Panc1 (cell line): Measurements from ENCODE around the gene DIAPH2. TPM values are rescaled to one million over a fixed set of nuclear protein-coding genes. Genes with fewer than 3 reads are reported as not detected.

Experiments used
- ATAC-seq: fragments of 200-7000 bp; cut with Tn5 transposase; 2 replicates; pipeline ENCODE4 v1.9.1; 2020; ENCODE audit warnings: mild to moderate bottlenecking, moderate library complexity
- BruUV-seq: library from RNA; stranded (reverse); fragments of 400-500 nt; replicated peaks from 2 replicates; lab custom pipeline; 2021; lab: Mats Ljungman, UMichigan
- CTCF ChIA-PET: fragments of 300-600 bp; sonication (Branson Sonifier 250); formaldehyde crosslinking; loops from one replicate; lab custom pipeline; 2022; ENCODE audit warnings: antibody characterized with exemption; lab: Charles Lee
- POLR2A ChIA-PET: fragments of 300-600 bp; sonication (Branson Sonifier 250); formaldehyde crosslinking; loops from one replicate; lab custom pipeline; 2022; ENCODE audit warnings: antibody characterized with exemption; lab: Charles Lee
- DNase-seq: peaks from one replicate; pipeline ENCODE4 v3.0.0-alpha.2; 2010; ENCODE audit warnings: low read depth, low spot score
- H3K27ac ChIP-seq: 2 replicates; pipeline ENCODE4 v1.5.1; 2011; ENCODE audit warnings: mild to moderate bottlenecking, low read length, inconsistent platforms
- H3K27me3 ChIP-seq: fragments of 200-500 bp; sonication (Bioruptor generic); 2 replicates; pipeline ENCODE4 v1.6.0; 2014; ENCODE audit warnings: low read length, inconsistent platforms; ENCODE audit not compliant: control insufficient read depth, insufficient read depth
- H3K36me3 ChIP-seq: fragments of 200-500 bp; sonication (Bioruptor generic); 2 replicates; pipeline ENCODE4 v1.5.1; 2014; ENCODE audit warnings: inconsistent platforms, mild to moderate bottlenecking, low read length, moderate library complexity; ENCODE audit not compliant: control insufficient read depth, insufficient read depth
- H3K4me1 ChIP-seq: 2 replicates; pipeline ENCODE4 v1.5.1; 2011; ENCODE audit warnings: inconsistent platforms, mild to moderate bottlenecking, low read length, moderate library complexity; ENCODE audit not compliant: control insufficient read depth, insufficient read depth
- H3K4me3 ChIP-seq, 2 experiments: 2 replicates each; pipeline ENCODE4 v1.5.1; 2011 to 2012; ENCODE audit warnings: low read depth in 2 of 2, low read length in 2 of 2, mild to moderate bottlenecking in 2 of 2, inconsistent platforms in 1 of 2, moderate library complexity in 1 of 2
- H3K9me3 ChIP-seq: fragments of 200-500 bp; sonication (Bioruptor generic); 2 replicates; pipeline ENCODE4 v1.5.1; 2014; ENCODE audit warnings: low read depth, mild to moderate bottlenecking, inconsistent platforms, low read length, moderate library complexity; ENCODE audit not compliant: control insufficient read depth, insufficient read depth
- POLR2AphosphoS5 ChIP-seq: IDR thresholded peaks from 2 replicates; pipeline ENCODE4 v1.6.1; 2012; ENCODE audit warnings: mild to moderate bottlenecking, low read depth, low read length, moderate library complexity
- SIN3A ChIP-seq: IDR thresholded peaks from 2 replicates; pipeline ENCODE4 v1.6.1; 2012; ENCODE audit warnings: low read depth, mild to moderate bottlenecking, low read length, moderate library complexity, borderline replicate concordance; ENCODE audit not compliant: insufficient read depth
- TCF7L2 ChIP-seq: IDR thresholded peaks from 2 replicates; pipeline ENCODE4 v1.6.1; 2011; ENCODE audit warnings: mild to moderate bottlenecking, low read depth, low read length, inconsistent platforms
- in situ Hi-C: cut with HindIII; loops from 2 replicates; pipeline ENCODE4 v1.10.0; 2016; ENCODE audit warnings: low sequenced_read_pairs, low pct_unique_long_range_greater_than_20kb
- intact Hi-C: fragments of 100-400 bp; cut with micrococcal nuclease; formaldehyde crosslinking; loops from one replicate; pipeline ENCODE4 v1.10.0; 2022; ENCODE audit not compliant: unreplicated experiment
- total RNA-seq: library from RNA; stranded (reverse); gene quantifications from one replicate; pipeline ENCODE4 v1.2.1, GENCODE V29; 2021; ENCODE audit not compliant: unreplicated experiment
- TF ChIP-seq, protein P1 (sequence below), 2 experiments: IDR thresholded peaks; 2 replicates each; pipeline ENCODE4 v1.6.1; 2011 to 2012; ENCODE audit warnings: low read depth in 2 of 2, control low read depth in 1 of 2, low read length in 1 of 2, mild to moderate bottlenecking in 1 of 2, moderate library complexity in 1 of 2; ENCODE audit not compliant: insufficient read depth in 1 of 2
- TF ChIP-seq, protein P2 (sequence below): fragments of 450-650 bp; IDR thresholded peaks from 2 replicates; pipeline ENCODE4 v1.5.1; 2017; ENCODE audit warnings: mild to moderate bottlenecking

The DIAPH2 gene
- total RNA-seq, 1 experiment from 2014 or later, result 17.0 TPM

DNA sequence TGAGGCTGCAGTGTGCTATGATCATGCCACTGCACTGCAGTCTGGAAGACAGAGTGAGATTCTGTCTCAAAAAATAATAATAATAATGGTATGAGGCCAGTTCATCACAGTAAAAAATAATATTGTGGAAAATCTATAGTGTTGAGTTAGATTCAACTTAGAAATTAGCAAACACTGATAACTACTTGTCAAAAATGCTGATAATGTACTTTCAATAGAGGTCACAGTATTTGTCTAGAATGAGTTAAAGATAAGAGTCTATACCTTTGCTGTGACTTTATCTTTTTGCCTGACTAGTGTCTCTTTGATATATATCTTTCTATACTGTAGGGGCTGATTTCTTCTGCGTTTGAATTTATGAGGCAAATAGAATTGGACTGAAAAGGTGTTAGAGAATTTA is 629.7 kb downstream of the DIAPH2 start:
- Histone ChIP-seq H3K4me1 (no peaks in the 10 kb centered on the region), H3K9me3 (no peaks in the 10 kb centered on the region), H3K4me3 (no peak overlapping the region), H3K27me3 (no peaks in the 10 kb centered on the region), H3K27ac (no peak overlapping the region), H3K36me3 (no peaks in the 10 kb centered on the region)
- ATAC-seq, result no peak
- no TSS peak for BruUV-seq
- ChIA-PET CTCF (no interaction called here), POLR2A (no interaction called here)
- intact Hi-C loops (no loop called here), in situ Hi-C loops (no loop called here)
- DNase-seq, result no peak
- TF ChIP-seq, protein P1, sequence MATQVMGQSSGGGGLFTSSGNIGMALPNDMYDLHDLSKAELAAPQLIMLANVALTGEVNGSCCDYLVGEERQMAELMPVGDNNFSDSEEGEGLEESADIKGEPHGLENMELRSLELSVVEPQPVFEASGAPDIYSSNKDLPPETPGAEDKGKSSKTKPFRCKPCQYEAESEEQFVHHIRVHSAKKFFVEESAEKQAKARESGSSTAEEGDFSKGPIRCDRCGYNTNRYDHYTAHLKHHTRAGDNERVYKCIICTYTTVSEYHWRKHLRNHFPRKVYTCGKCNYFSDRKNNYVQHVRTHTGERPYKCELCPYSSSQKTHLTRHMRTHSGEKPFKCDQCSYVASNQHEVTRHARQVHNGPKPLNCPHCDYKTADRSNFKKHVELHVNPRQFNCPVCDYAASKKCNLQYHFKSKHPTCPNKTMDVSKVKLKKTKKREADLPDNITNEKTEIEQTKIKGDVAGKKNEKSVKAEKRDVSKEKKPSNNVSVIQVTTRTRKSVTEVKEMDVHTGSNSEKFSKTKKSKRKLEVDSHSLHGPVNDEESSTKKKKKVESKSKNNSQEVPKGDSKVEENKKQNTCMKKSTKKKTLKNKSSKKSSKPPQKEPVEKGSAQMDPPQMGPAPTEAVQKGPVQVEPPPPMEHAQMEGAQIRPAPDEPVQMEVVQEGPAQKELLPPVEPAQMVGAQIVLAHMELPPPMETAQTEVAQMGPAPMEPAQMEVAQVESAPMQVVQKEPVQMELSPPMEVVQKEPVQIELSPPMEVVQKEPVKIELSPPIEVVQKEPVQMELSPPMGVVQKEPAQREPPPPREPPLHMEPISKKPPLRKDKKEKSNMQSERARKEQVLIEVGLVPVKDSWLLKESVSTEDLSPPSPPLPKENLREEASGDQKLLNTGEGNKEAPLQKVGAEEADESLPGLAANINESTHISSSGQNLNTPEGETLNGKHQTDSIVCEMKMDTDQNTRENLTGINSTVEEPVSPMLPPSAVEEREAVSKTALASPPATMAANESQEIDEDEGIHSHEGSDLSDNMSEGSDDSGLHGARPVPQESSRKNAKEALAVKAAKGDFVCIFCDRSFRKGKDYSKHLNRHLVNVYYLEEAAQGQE (IDR thresholded peaks at IDR 0.05; ENCODE audit: insufficient read depth in 1 of 2, low read depth in 2 of 2, low read length in 1 of 2), result no peak
- TF ChIP-seq, protein P2, sequence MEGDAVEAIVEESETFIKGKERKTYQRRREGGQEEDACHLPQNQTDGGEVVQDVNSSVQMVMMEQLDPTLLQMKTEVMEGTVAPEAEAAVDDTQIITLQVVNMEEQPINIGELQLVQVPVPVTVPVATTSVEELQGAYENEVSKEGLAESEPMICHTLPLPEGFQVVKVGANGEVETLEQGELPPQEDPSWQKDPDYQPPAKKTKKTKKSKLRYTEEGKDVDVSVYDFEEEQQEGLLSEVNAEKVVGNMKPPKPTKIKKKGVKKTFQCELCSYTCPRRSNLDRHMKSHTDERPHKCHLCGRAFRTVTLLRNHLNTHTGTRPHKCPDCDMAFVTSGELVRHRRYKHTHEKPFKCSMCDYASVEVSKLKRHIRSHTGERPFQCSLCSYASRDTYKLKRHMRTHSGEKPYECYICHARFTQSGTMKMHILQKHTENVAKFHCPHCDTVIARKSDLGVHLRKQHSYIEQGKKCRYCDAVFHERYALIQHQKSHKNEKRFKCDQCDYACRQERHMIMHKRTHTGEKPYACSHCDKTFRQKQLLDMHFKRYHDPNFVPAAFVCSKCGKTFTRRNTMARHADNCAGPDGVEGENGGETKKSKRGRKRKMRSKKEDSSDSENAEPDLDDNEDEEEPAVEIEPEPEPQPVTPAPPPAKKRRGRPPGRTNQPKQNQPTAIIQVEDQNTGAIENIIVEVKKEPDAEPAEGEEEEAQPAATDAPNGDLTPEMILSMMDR, result no peak

DNA sequence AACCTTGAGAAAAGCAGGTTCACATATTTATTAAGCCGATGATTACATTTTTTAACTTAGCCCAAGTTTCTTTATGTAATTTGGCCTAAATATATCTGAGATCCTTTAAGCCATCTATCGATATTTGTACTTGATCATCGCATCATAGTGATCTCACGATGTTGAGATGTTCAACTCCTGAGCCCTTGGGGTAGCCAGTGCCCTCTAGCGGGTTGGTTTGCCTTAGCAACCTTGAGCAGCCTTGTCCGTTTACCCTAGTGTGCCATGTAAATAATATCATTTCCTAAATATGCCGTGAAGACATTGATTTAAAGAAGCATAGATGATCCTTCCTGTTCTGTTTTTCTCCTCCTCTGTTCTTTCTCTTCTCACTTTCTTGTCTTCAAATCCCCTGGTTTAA is 631.3 kb downstream of the DIAPH2 start:
- POLR2A ChIA-PET, result no interaction called here
- CTCF ChIA-PET, result interaction anchor here (0.6 kb wide), 1 partner anchor 544 kb away, joined by 3 read pairs; no protein-coding TSS in a partner anchor
- Histone ChIP-seq H3K27ac (no peak overlapping the region), H3K27me3 (no peaks in the 10 kb centered on the region), H3K4me3 (no peak overlapping the region), H3K4me1 (no peaks in the 10 kb centered on the region), H3K36me3 (no peaks in the 10 kb centered on the region), H3K9me3 (no peaks in the 10 kb centered on the region)
- TF ChIP-seq, protein P2, result peak; percentile 60
- no peak for TF ChIP-seq TCF7L2
- intact Hi-C loops, result no loop called here
- in situ Hi-C loops, result no loop called here
- no TSS peak for BruUV-seq
- ATAC-seq (no peak), DNase-seq (no peak)

DNA sequence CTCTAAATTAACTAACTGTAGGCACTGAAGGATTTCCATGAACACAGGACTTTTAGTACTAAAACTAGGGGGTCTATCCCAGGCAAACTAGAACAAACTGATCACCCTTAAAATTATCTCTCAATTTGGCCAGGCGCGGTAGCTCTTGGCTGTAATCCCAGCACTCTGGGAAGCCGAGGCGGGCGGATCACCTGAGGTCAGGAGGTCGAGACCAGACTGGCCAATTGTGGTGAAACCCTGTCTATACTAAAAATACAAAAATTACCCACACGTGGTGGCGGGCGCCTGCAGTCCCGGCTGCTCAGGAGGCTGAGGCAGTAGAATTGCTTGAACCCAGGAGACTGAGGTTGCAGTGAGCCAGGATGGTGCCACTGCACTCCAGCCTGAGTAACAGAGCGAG is 635.7 kb downstream of the DIAPH2 start:
- Histone ChIP-seq H3K9me3 (no peaks in the 10 kb centered on the region), H3K4me3 (no peak overlapping the region), H3K27ac (no peak overlapping the region), H3K27me3 (no peaks in the 10 kb centered on the region), H3K36me3 (no peaks in the 10 kb centered on the region), H3K4me1 (no peaks in the 10 kb centered on the region)
- CTCF ChIA-PET, result no interaction called here
- DNase-seq, result no peak
- ATAC-seq, result no peak
- no TSS peak for BruUV-seq
- in situ Hi-C loops (no loop called here), intact Hi-C loops (no loop called here)
- TF ChIP-seq SIN3A (no peak), POLR2AphosphoS5 (no peak), TCF7L2 (no peak)
- TF ChIP-seq, protein P1 (IDR thresholded peaks at IDR 0.05; ENCODE audit: insufficient read depth in 1 of 2, low read depth in 2 of 2, low read length in 1 of 2), result no peak
- TF ChIP-seq, protein P2, result no peak
- POLR2A ChIA-PET, result no interaction called here
